ENCODE data around the gene AMBRA1.

AMBRA1 gene

DNA sequence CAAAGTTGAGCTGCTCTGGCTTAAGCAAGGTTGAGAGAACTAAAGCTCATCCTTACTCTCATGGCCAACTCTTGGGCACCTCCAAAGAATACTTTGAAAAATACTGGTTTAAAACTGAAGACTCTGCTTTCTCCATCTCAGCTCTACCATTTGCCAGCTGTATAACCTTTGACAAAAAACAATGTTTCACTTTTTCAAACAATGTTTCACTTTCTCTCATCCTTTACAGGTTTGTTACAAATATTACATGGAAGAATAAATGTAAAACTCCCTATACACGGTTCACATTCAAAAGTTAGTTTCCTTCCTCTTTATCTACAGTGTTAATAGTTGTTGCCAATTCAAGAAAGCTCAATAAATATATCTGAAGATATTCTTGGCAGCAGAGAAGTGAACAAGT, 19.2 kb downstream of the AMBRA1 start:
- no peak for DNase-seq

DNA sequence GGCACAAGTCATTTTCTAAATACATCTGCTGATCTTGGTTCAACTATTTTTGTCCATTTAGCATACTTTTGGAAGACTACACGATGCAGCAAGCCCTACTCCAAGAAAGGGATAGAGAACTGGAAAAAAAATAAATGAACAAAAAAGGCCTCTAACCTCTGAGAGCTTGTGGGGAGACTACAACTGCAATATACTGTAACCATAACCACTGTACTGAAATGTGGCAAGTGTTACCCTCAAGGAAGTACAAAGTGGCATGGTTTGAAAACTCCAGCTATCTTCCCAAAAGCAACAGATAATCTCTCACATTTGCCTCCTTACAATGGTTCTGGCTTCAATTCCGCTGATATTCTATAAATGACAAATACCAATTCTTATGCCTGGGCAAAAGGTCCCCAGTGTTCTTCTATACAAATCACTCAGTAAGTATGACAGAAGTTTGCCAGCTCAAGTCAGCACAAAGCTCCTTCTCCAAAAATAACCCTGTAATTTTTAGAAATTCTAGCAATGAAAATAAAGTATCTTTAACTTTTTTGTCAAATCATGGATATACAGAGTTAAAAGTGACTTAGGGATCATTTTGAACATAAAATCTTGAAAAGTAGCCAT, 22.9 kb downstream of the AMBRA1 start:
- DNase-seq: no peak

DNA sequence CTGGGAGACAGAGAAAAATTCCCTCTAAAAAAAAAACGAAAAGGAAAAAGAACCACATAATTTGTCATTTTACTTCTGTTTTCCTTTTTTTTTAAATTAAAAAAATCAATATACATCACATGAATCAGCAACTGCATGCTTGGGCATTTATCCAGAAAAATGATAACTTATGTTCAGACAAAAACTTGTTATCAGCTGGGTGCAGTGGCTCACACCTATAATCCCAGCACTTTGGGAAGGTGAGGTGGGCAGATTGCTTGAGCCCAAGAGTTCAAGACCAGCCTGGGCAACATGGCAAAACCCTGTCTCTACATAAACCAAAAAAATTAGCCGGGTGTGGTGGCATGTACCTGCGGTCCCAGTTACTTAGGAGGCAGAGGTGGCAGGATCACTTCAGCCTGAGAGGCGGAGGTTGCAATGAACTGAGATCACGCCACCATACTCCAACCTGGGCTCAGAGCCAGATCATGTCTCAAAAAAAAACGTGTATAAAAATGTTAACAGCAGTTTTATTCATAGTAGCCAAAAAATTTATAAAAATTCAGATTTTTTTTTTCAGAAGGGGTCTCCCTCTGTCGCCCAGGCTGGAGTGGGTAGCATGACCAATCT, 28.5 kb downstream of the AMBRA1 start:
- no peak for DNase-seq

DNA sequence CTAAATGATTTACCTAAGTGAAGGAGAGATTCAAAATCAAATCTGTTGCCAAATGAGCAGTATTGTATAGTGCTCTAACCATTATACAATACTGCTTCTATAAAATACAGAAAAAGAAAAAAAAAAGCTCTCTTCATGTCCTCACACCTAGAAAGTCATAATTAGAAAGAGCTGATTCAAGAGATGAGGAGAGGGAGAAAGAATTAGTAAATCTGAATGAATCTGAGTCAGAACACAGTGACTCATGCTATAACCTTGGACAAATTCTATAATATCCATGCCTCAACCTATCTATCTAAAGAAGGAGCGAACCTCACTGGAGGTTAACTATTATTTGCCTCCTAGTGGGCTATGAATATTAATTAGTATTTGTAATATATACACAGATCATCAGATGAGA, 29.4 kb downstream of the AMBRA1 start:
- DNase-seq: no peak

DNA sequence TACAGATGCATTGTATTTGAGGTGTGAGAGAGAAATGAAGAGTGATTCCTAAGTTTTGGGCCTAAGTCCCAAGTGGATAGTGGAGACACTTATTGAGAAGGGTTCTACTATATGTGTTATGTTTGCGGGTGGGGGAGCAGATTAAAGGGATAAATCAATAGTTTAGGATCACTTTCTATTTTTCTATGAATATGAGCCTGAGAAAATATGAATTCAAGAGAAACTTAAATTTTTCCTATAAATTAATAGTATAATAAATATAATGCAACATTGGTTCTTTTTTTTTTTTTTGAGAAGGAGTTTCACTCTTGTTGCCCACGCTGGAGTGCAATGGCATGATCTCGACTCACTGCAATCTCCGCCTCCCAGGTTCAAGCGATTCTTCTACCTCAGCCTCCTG, 31.3 kb downstream of the AMBRA1 start:
- no peak for DNase-seq

DNA sequence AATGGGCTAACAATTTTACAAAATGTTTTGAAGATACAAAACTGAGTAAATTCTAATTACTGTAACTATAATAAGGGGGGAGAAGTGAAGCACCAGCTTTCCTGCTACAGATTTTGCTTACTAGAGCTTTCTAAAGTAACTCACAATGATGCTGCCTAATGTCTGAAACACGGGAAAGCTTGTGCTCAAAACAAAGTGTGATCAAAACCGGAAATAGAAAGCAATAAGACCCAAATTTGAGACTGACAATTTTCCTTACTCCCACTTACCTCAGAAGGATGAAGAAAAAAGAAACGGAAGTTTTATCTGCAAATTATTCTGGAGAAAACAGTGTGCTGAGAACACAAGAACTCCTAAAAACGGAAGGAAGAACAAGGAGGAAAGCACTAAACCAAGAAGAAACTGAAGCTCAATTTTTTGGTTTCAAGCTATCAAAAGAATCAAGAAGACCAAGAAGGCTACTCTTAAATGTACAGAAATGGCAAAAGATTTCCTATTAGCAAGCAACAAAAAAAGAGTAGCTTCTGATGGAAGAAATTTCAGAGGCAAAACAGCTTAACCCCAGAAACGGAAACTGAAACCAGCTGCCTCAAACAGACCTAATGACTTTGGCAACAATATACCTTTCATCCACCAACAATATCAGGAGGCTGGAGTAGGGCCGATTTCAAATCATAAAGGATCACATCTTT, 33.4 kb downstream of the AMBRA1 start:
- no peak for DNase-seq

DNA sequence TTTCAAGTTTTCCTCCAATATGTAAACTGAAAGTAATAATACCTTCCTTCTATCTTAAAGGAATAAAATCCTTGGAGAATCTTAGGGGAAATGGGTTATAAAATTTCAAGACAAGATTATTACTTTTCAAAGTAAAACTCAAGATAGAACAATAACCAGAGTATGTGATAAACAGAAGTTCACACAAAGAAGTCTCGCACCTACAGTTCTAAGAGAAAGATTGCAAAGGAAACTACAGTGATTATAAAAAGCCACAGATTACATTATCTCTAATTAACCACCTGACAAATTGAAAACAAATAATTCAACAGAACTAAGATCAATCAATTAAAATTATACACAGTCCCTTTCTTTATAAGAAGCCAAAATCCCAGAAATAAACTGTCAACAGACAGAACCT, 34.0 kb downstream of the AMBRA1 start:
- DNase-seq: no peak

DNA sequence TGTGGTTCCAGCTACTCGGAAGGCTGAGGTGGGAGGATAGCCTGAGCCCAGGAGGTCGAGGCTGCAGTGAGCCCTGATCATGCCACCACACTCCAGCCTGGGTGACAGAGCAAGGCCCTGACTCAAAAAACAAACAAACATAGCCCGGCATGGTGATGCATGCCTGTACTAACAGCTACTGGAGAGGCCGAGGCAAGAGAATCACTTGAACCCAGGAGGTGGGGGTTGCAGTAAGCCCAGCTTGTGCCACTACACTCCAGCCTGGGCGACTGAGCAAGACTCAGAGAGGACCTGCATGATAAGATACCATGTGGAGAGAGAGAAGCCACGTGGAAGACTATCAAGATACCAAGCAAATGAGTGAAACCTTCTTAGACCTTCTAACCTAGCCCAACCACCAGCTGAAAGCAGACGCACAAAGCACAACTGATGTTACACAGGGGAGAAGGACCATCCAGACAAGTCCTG, 36.1 kb downstream of the AMBRA1 start:
- no peak for DNase-seq

DNA sequence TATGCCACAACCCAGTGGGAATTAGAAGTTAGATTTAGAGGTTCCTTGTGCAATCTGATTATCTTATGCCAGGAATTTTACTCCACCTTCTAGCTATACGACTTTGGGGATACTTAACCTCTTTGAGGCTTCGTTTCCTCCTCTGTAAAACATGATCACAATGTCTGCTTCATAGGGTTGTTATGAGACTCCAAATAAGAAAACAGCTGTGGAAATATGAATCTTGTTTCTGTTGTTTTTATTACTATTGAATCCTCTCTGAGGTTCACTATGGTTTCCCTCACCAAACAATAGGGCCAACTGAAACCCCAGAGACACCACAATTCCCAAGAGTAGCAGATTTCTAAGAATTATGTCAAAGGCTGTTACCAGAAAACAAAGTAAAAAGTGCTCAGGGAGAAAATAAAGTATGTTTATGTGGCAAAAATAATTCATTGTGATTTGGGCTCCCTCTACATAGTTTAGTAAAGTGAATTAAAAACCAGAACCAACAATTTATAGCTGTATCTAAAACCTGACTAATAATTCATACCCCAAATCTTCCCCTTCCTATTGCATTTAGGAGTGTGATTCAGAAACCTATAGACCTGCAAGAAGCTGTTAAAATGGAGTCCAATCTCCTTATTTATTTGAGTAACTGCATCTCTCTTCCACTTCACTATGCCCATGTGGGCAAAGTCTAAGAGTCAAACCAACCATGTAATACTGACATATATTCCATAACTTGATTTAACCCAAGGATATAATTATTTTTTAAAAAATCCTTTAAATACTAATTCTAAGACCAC, 38.4 kb downstream of the AMBRA1 start:
- DNase-seq: no peak

DNA sequence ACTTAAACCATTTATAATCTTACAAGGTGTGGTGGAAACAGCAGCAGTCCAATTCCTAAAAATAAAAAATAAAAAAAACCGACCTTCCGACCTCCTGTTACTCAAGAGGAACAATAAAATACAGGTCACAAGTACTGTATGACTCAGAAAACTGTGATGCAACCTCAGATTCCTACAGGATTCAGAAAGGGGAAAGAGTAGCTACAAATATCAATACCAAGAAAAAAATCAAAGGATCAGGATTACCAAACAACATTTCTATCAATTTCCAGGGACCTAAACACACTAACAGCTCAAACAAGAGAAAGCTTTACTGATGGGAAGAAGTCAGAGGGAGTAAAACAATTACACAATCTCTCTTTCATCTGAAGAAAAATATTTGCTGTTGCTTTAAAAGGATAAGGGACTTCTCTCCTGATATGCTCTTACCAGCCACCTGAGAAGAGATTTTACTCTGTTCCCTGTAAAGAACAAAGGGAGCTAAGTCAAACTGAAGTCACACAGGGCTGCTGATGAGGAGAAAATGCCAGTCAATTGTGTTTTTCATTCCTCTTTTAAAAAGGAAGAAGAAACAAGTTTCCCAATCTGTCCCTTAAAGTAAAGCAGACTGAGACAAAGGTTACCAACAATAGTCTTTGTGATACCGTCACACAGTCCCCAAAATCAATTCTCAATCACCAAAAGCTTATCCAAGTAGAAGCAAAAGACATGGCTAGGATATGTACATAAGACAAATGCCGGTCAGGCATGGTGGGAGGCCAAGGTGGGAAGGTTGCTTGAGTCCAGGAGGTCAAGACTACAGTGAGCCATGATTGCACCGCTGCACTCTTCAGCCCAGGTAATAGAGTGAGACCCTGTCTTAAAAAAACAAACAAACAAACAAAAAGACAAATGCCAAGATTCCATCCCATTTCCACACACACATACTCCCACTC, 39.3 kb downstream of the AMBRA1 start:
- DNase-seq: no peak

DNA sequence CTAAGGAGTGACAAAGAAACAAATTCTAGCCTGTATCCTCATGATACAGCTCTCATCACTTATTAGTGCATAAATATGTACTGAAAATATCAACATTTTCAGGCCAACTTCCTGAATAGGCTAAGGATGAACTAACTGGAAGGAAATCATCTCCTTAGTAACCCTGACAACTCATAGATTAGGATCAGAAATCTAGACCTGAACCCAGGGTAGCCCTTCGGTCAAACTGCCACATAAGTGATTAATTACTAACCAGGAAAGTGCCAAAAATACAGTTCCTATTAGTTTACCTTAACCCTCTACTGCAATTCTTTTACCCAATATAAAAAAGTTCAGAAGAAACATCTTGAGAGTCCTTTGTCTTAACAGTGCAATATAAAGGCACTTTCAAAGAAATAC, 40.0 kb downstream of the AMBRA1 start:
- DNase-seq: no peak

DNA sequence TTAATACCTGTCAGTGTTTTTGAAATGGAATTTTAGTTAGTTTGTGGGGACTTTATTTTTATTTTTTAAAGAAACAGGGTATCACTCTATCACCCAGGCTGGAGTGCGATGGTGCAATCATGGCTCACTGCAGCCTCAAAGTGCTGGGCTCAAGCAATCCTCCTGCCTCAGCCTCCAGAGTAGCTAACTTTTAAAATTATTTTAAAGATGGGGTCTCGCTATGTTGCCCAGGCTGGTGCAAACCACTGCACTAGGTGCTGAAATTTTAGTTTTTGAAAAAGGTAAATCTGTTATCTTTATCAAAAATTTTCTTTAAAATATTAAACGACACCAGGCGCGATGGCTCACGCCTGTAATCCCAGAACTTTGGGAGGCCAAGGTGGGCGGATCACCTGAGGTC, 42.6 kb downstream of the AMBRA1 start:
- DNase-seq: no peak

DNA sequence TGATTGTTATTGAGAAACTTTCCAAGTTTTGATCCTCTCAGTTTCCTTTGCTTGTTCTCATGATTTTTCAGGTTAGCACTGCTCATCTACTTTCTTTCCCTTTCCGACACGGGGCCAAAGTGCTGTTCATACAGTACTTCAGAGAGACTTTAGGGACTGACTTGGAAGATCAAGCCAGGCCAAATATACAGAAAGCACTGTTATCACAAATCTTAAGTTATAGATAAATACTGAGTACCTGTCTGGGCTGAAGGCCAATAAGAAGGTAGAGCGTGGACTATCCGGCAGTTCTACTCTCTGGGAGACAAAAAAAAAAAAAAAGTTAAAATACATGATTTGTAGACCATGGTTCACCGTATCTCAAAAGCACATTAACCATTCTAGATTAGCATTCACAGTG, 46.2 kb downstream of the AMBRA1 start:
- no peak for DNase-seq

DNA sequence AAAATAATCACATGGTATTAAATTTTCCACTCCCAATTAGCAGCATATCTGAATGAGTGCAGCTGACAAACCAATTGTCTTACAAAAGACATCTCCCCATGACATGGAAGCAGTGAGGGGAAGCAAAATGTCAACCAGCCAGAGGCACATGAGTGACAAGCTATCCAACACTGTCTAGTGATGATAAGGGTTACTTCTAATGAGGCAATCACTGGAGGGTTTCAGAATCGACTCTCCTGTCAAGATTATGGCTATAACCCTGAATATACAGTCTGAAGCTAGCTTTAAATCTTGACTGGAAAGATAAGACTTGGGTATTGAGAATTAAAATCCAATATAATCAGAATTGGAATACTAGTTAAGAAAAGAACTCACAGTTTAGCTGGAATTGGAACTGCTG, 50.3 kb downstream of the AMBRA1 start:
- no peak for DNase-seq

DNA sequence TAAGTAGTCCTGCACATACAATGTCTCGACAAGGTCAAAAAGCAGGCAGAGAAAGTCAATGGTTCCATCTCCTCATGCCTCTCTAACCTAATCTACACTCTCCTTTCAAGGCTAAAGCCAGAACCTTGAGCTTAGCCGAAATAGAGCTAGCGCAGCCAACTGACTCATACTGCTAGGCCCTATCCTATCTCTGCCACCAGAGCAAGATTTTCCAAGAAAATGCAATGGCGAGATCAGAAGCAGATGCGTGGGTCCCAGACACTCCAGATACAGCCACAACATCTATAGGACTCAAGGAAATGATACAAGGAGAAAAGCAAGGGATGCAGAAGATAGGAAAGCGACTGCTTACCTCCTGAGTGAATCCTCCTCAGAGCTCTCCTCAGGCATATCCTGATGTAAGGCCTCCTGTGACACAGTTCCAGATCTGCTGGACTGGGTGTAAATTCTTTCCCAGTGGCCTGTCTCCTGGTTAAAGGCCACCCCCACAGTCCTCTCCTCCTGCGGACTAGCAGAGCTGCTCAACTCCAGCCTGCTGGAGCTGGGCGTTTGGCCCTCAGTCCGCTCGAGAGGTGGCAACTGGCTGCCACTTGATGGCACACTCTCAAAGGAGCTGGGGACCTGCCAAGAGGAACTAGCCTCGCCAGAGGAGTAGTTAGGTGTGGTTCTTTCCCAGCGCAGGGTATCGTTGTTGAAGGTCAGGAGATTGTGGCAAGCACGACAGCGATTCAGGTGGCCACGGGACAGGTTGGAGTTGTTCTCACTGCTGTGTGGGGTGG, 52.0 kb downstream of the AMBRA1 start:
- DNase-seq: no peak

DNA sequence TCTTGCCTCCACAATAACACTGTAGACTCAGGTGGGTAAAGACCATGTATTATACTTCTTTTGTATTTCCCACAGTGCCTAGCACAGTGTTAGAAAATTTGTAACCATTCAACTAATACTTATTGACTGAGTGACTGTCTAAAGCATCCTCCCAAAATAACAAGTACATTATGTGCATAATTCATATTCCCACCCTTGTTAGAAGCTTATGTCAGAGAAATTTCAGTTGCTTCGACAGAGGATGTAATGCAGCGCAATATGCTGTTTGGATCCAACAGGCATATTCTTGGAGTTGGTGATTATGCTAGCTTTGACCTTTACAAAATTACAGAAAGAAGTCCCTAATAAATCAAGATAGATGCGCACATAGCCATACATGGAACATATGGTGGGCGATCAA, 53.0 kb downstream of the AMBRA1 start:
- DNase-seq: no peak

DNA sequence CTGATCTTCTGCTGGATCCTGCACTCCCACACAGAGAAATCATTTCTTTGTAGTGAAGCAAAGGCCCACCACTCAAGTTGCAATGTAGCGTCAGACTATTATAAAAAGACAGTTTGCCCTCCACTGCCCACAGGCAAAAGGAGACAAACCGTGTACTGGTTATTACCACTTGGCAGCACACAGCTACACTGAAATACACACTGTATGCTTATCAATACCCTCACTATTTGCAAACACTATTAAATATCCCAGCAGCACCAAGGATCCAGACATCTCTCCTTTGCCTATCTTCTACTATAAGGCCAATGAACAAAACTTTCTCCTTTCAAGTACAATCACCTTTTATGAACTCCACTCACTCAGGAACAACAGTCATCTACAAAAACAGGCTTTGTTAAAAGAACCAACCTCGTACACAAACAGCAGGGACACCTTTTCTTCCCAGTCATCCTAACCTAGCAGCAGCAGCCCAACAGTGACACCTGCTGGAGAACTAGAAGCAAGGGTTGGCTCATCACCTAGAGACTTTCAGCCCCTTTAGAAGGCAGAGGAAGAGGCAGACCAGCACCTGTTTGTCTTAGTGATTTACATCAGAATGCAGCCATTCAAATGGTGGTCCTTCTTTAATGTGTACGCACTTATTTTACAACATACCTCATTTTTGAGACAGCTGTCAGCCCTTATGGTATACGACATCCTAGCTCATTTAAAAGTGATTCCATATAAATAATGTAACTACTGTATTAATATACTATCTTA, 56.1 kb downstream of the AMBRA1 start:
- DNase-seq: peak; percentile 74

DNA sequence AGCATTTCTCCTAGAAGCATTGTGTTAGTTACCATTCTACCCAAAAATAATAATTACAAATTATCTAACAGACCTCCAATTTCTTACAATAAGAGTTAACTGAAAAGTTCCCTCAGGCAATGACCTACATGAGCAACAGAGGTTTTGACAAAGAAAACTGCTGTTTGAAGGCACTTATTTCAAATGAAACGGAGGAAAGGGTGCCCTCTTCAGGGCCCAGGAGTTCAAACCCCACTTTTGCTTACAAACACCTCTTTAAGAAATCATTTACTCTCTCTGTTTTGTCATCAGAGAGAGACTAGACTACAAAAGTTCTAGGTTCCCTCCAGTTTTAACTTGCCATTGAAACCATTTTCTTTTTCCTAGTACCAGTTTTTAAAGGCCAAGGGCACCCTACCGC, 56.7 kb downstream of the AMBRA1 start:
- no peak for DNase-seq

DNA sequence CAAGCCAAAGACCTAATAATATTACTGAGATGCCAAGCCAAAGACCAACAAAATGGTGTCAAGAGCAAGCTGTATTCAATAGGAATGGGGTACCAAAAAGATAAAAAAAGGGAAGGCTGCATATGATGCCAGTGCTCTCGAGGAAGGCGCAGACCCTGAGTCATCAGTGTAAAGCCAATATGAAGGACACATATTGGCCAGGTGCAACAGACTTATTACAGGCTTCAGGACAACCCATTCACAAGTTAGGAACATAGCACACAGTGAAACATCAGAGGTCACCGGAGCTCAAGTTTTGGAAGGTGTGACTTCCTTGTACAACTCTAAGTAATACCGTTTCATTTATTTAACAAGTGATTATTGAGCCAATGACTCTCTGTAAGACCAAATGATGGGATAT, 58.1 kb downstream of the AMBRA1 start:
- DNase-seq: no peak

DNA sequence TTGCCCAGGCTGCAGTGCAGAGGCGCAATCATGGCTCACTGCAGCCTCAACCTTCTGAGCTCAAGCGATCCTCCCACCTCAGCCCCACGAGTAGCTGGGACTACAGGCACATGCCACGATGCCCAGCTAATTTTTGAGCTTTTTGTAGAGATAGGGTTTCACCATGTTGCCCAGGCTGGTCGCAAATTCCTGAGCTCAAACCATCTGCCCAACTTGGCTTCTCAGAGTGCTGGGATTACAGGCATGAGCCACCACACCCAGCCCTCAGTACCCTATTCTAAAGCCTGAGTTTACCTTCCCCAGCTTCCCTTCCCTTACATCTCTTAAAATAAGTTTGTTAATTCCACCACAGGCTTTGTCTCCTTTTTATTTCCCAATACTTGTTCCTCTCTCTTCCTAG, 59.1 kb downstream of the AMBRA1 start:
- DNase-seq: no peak

Data from NCI-H446 treated with DMSO at 0.1 percent for 48 hours (cell line).